K562 (cell line): Measurements from ENCODE around the gene BRAT1. TPM values are rescaled to one million over a fixed set of nuclear protein-coding genes. Genes with fewer than 3 reads are reported as not detected.

Experiments
- ATAC-seq: fragments of 200-7000 bp; cut with Tn5 transposase; 3 replicates; pipeline ENCODE4 v1.9.1; 2020; ENCODE audit warnings: moderate library complexity
- BruUV-seq: library from RNA; stranded (reverse); fragments of 400-500 nt; replicated peaks from 2 replicates; lab custom pipeline; 2021; lab: Mats Ljungman, UMichigan
- CTCF ChIA-PET: fragments of 300-600 bp; formaldehyde crosslinking; extraction: SDS; loops from one replicate; lab custom pipeline; 2021; ENCODE audit warnings: low intra/inter-chr PET ratio; lab: Yijun Ruan, JAX
- POLR2A ChIA-PET: fragments of 300-600, 350-650 bp; sonication (Branson Sonifier 250); formaldehyde crosslinking; extraction: SDS; loops from one replicate; lab custom pipeline; 2021; ENCODE audit warnings: antibody characterized with exemption, inconsistent platforms; lab: Yijun Ruan, JAX
- DNase-seq, 4 experiments: peaks; one replicate each; pipeline versions ENCODE4 v3.0.0 to v3.0.0-alpha.2; 2011 to 2018; ENCODE audit warnings: low spot score in 3 of 4, mixed read lengths in 3 of 4; ENCODE audit errors: extremely low read depth in 1 of 4
- FAIRE-seq: peaks from 2 replicates; lab custom pipeline; 2011; peaks lifted over from hg19 to GRCh38; lab: Jason Lieb, UNC
- H2AFZ ChIP-seq: 2 replicates; pipeline ENCODE4 v1.6.0; 2011; ENCODE audit warnings: low read depth, low read length, control low read depth, inconsistent platforms
- H3K27ac ChIP-seq: fragments of 200-600 bp; 3 replicates; pipeline ENCODE4 v1.8.0; 2011; ENCODE audit warnings: low read depth, mild to moderate bottlenecking, control low read depth, inconsistent platforms, low read length, moderate library complexity, mixed read lengths; ENCODE audit errors: extremely low read depth
- H3K27me3 ChIP-seq, 2 experiments: fragments of 300-600 bp in 1 of 2; 2 replicates in 1 of 2; 3 replicates in 1 of 2; pipeline versions ENCODE4 v1.6.0 to v1.8.0; 2011; ENCODE audit warnings: inconsistent platforms in 2 of 2, low read length in 2 of 2, mild to moderate bottlenecking in 1 of 2, mixed read lengths in 1 of 2, moderate library complexity in 1 of 2; ENCODE audit not compliant: control insufficient read depth in 2 of 2, insufficient read depth in 2 of 2
- H3K36me3 ChIP-seq: fragments of 300-600 bp; 3 replicates; pipeline ENCODE4 v1.8.0; 2011; ENCODE audit warnings: mild to moderate bottlenecking, low read length, inconsistent platforms; ENCODE audit not compliant: control insufficient read depth, insufficient read depth
- H3K4me1 ChIP-seq, 2 experiments: fragments of 200-600 bp in 1 of 2; replicated peaks in 1 of 2; 2 replicates in 1 of 2; 3 replicates in 1 of 2; pipeline versions ENCODE4 v1.5.1 to v1.8.0; 2011; ENCODE audit warnings: inconsistent platforms in 2 of 2, low read length in 2 of 2, mild to moderate bottlenecking in 1 of 2, mixed read lengths in 1 of 2, moderate library complexity in 1 of 2; ENCODE audit not compliant: control insufficient read depth in 2 of 2, insufficient read depth in 2 of 2
- H3K4me2 ChIP-seq: 2 replicates; pipeline ENCODE4 v1.6.1; 2011; ENCODE audit warnings: low read length, control low read depth, inconsistent platforms, mixed read lengths; ENCODE audit not compliant: insufficient read depth
- H3K4me3 ChIP-seq: fragments of 200-600 bp; sonication (generic), shearing (Covaris generic); 2 replicates; pipeline ENCODE4 v1.5.1; 2016; ENCODE audit warnings: control low read depth, inconsistent platforms
- H3K79me2 ChIP-seq: fragments of 200-600 bp; 3 replicates; pipeline ENCODE4 v1.8.0; 2011; ENCODE audit warnings: low read length, inconsistent platforms; ENCODE audit not compliant: control insufficient read depth, insufficient read depth
- H3K9ac ChIP-seq, 2 experiments: 2 replicates each; pipeline versions ENCODE4 v1.6.0 to v1.6.1; 2011; ENCODE audit warnings: low read depth in 2 of 2, low read length in 2 of 2, control low read depth in 1 of 2, inconsistent platforms in 1 of 2, mild to moderate bottlenecking in 1 of 2, mixed read lengths in 1 of 2; ENCODE audit not compliant: insufficient read depth in 1 of 2
- H3K9me1 ChIP-seq: one replicate; pipeline ENCODE4 v1.6.0; 2011; ENCODE audit warnings: inconsistent platforms, mild to moderate bottlenecking, low read length, moderate library complexity; ENCODE audit not compliant: control insufficient read depth, insufficient read depth
- H3K9me3 ChIP-seq: replicated peaks from 2 replicates; pipeline ENCODE4 v1.5.1; 2011; ENCODE audit warnings: low read depth, low read length, inconsistent platforms; ENCODE audit not compliant: control insufficient read depth, insufficient read depth
- H4K20me1 ChIP-seq: replicated peaks from 2 replicates; pipeline ENCODE4 v1.6.1; 2011; ENCODE audit warnings: low read length, inconsistent platforms, mixed read lengths; ENCODE audit not compliant: control insufficient read depth, insufficient read depth
- DNMT1 ChIP-seq: fragments of 450-650 bp; IDR thresholded peaks from 2 replicates; pipeline ENCODE4 v1.6.1; 2016; ENCODE audit warnings: antibody characterized with exemption, mild to moderate bottlenecking
- EGR1 ChIP-seq: fragments of 450-650 bp; conservative IDR thresholded peaks from 2 replicates; pipeline ENCODE4 v1.6.1; 2017; ENCODE audit warnings: mild to moderate bottlenecking
- ESRRB ChIP-seq: fragments of 250-450 bp; sonication (Bioruptor Pico); IDR thresholded peaks from 2 replicates; pipeline ENCODE4 v1.5.0; 2020; ENCODE audit warnings: mild to moderate bottlenecking, moderate library complexity, borderline replicate concordance
- MAZ ChIP-seq, 2 experiments: fragments of 450-650 bp in 1 of 2; sonication (generic) in 1 of 2; formaldehyde crosslinking; IDR thresholded peaks in 1 of 2; conservative IDR thresholded peaks in 1 of 2; 2 replicates each; pipeline versions ENCODE4 v1.4.0 to v1.5.0; 2020; ENCODE audit warnings: mild to moderate bottlenecking in 1 of 2, missing genetic modification reagents in 1 of 2
- MTA3 ChIP-seq: fragments of 450-650 bp; formaldehyde crosslinking; IDR thresholded peaks from 2 replicates; pipeline ENCODE4 v1.6.1; 2017; ENCODE audit warnings: mild to moderate bottlenecking, borderline replicate concordance
- RFX7 ChIP-seq: fragments of 250-450 bp; sonication (Bioruptor Pico); IDR thresholded peaks from 2 replicates; pipeline ENCODE4 v1.5.1; 2021; ENCODE audit warnings: mild to moderate bottlenecking
- SPI1 ChIP-seq: IDR thresholded peaks from 2 replicates; pipeline ENCODE4 v1.6.1; 2011; ENCODE audit warnings: low read depth, low read length, control low read depth, borderline replicate concordance
- ZNF778 ChIP-seq: fragments of 450-650 bp; formaldehyde crosslinking; IDR thresholded peaks from 2 replicates; pipeline ENCODE4 v1.4.0; 2020; ENCODE audit warnings: mild to moderate bottlenecking, moderate library complexity
- WGBS: fragments of 100-300 bp; shearing (Covaris generic); methylation state at CpG from one replicate; pipeline ENCODE4 v1.1.6; 2016; ENCODE audit warnings: low coverage, mixed read lengths; ENCODE audit not compliant: insufficient coverage; ENCODE audit errors: missing lambda C conversion rate; 5-methylcytosine and 5-hydroxymethylcytosine counted together
- in situ Hi-C: fragments of 300-500 bp; cut with MboI; formaldehyde crosslinking; loops from 4 replicates; pipeline ENCODE4 v1.15.0; 2018; ENCODE audit warnings: inconsistent platforms, mixed read lengths
- intact Hi-C: fragments of 100-400 bp; cut with micrococcal nuclease; formaldehyde crosslinking; loops from 2 replicates; pipeline ENCODE4 v1.14.2; 2022
- polyA plus RNA-seq, 8 experiments: library from polyadenylated mRNA; depleted of rRNA in 4 of 8; stranded (reverse) in 5 of 8; unstranded in 3 of 8; fragments of >200 nt; fragmentation: Nextera tagmentation in 2 of 8; fragmentation: Illumina TruSeq in 1 of 8; extraction: Ambion mirVana in 2 of 8; extraction: Trizol in 1 of 8; gene quantifications; 2 replicates each; pipeline versions ENCODE4 v1.2.1 to v1.2.3, GENCODE V29; 2011 to 2014; ENCODE audit warnings: inconsistent platforms in 1 of 8, missing spikeins in 1 of 8
- total RNA-seq, 7 experiments: library from RNA; depleted of rRNA in 6 of 7; stranded (reverse); fragments of >200 nt in 6 of 7; fragmentation: Illumina TruSeq in 2 of 7; extraction: Trizol in 2 of 7; gene quantifications; 2 replicates each; pipeline versions ENCODE4 v1.2.1 to v1.2.3, GENCODE V29; 2011 to 2021; ENCODE audit warnings: low replicate concordance in 1 of 7

BRAT1 gene
- total and polyA plus RNA-seq, 9 of the 15 experiments (the other 6 are each of a cell fraction or from before 2014, with no cell fraction given): 0.13 to 49.6 (median 10.5) TPM

- Histone ChIP-seq H3K4me1 (peaks cover 0 to 64% of the 10 kb centered on the region in 2 experiments; a peak in 2 of 5 replicates), H3K9me3 (no peaks in the 10 kb centered on the region), H3K27me3 (peaks cover 0 to 23% of the 10 kb centered on the region in 2 experiments; a peak in 2 of 5 replicates), H2AFZ (no peak overlapping the region), H3K9me1 (no peaks in the 10 kb centered on the region), H3K4me2 (no peak overlapping the region), H4K20me1 (peaks cover 4% of the 10 kb centered on the region), H3K4me3 (no peak overlapping the region), H3K36me3 (no peaks in the 10 kb centered on the region), H3K9ac (no peak overlapping the region), H3K27ac (no peak overlapping the region), H3K79me2 (no peaks in the 10 kb centered on the region)
- ATAC-seq (no peak), DNase-seq (no peak), FAIRE-seq (no peak)
- ChIA-PET CTCF (no interaction called here), POLR2A (no interaction called here)
- in situ Hi-C loops: no loop called here
- TF ChIP-seq SPI1 (0 out of 2 replicates have a peak, but pooled peaks have one; percentile 20), ESRRB (CRISPR knock-in tag) (no peak), DNMT1 (no peak), ZNF778 (no peak), EGR1 (peak; percentile 47), RFX7 (CRISPR knock-in tag) (no peak), MAZ (CRISPR knock-in tag; conservative IDR thresholded peaks at IDR 0.05 in 1 of 2, IDR thresholded peaks at IDR 0.05 in 1 of 2) (no peak), MTA3 (no peak)
- WGBS: 10% methylated on average over 7 of the region's 8 CpGs
- intact Hi-C loops: no loop called here
- no TSS peak for BruUV-seq
Measured at GRCh38 chr7:2517026-2517425, 38.3 kb downstream of the BRAT1 start.
